Body of pancreas (tissue), 4 donors: Measurements from ENCODE around the gene RAB44. TPM values are rescaled to one million over a fixed set of nuclear protein-coding genes. Genes with fewer than 3 reads are reported as not detected.

Source experiments
- ATAC-seq: fragments of 150-250 bp; one replicate; pipeline ENCODE4 v1.9.1; 2016
- DNase-seq, 4 donors: peaks; one replicate each; pipeline ENCODE4 v3.0.0-alpha.2; 2019
- H3K27ac ChIP-seq, 4 donors: fragments of 200-600 bp; sonication (generic); 1 replicate in 3 of 4; 2 replicates in 1 of 4; pipeline versions ENCODE4 v1.5.1 to v1.6.1; 2016 to 2019; ENCODE audit warnings: mild to moderate bottlenecking in 1 of 4, mixed read lengths in 1 of 4, moderate library complexity in 1 of 4
- H3K27me3 ChIP-seq, 2 donors: fragments of 200-600 bp; sonication (generic); one replicate each; pipeline ENCODE4 v1.6.0; 2016; ENCODE audit warnings: mild to moderate bottlenecking in 1 of 2
- H3K36me3 ChIP-seq, 2 donors: fragments of 200-600 bp; sonication (generic); replicated peaks in 1 of 2; 2 replicates each; pipeline ENCODE4 v1.5.1; 2016; ENCODE audit warnings: low read depth in 2 of 2; ENCODE audit not compliant: insufficient read depth in 1 of 2
- H3K4me1 ChIP-seq: fragments of 200-600 bp; sonication (generic); one replicate; pipeline ENCODE4 v1.6.0; 2016
- H3K4me3 ChIP-seq, 2 donors: fragments of 200-600 bp; sonication (generic); 1 replicate in 1 of 2; 2 replicates in 1 of 2; pipeline ENCODE4 v1.5.1; 2016 to 2019
- H3K9me3 ChIP-seq, 3 donors: fragments of 200-600 bp; sonication (generic); 1 replicate in 2 of 3; 2 replicates in 1 of 3; pipeline ENCODE4 v1.5.1; 2016
- CTCF ChIP-seq, 7 experiments: fragments of 450-650 bp in 4 of 7; fragments of 200-600 bp in 3 of 7; sonication (generic) in 3 of 7; IDR thresholded peaks; one replicate each; pipeline ENCODE4 v1.5.1; 2016 to 2019; ENCODE audit warnings: antibody characterized with exemption in 7 of 7
- POLR2A ChIP-seq, 3 donors: fragments of 450-650 bp; IDR thresholded peaks; one replicate each; pipeline ENCODE4 v1.6.1; 2016; ENCODE audit warnings: antibody characterized with exemption in 3 of 3, mild to moderate bottlenecking in 2 of 3
- WGBS, 2 donors: methylation state at CpG; one replicate each; pipeline ENCODE4 v1.1.5; 2017; 5-methylcytosine and 5-hydroxymethylcytosine counted together
- intact Hi-C: fragments of 100-400 bp; cut with DNase I; formaldehyde crosslinking; loops from one replicate; pipeline ENCODE4 v1.15.1; 2023
- total RNA-seq, 2 donors: library from RNA; depleted of rRNA; stranded (reverse); fragments of >200 nt; gene quantifications; one replicate each; pipeline ENCODE4 v1.1.0, GENCODE V29; 2016

RAB44 gene
- total RNA-seq, 2 donors from 2014 or later: 0.26 TPM; not detected in 1

- intact Hi-C loops: no loop called here
- 58 to 81% methylated on average over 6 of the region's 6 CpGs for WGBS, 2 donors
Observed at GRCh38 chr6:36694616-36695015, 3.0 kb upstream of the RAB44 start.

GRCh38 chr6:36695414-36695813 is 2.2 kb upstream of the RAB44 start:
- TF ChIP-seq POLR2A (IDR thresholded peaks at IDR 0.05): no peak
- TF ChIP-seq CTCF (IDR thresholded peaks at IDR 0.05): no peak
- DNase-seq (no peak), ATAC-seq (no peak)
- H3K9me3 ChIP-seq: no peaks in the 10 kb centered on the region
- intact Hi-C loops: no loop called here
- no peaks in the 10 kb centered on the region for H3K27me3 ChIP-seq
- WGBS, 2 donors: 21 to 23% methylated on average over 2 of the region's 2 CpGs
- H3K36me3 ChIP-seq: no peaks in the 10 kb centered on the region
- H3K4me1 ChIP-seq: peaks cover 18% of the 10 kb centered on the region
- H3K4me3 ChIP-seq: no peak overlapping the region
- no peak overlapping the region for H3K27ac ChIP-seq

More at GRCh38 chr6:36694616-36695015, 3.0 kb upstream of the RAB44 start:
- Histone ChIP-seq H3K9me3 (no peaks in the 10 kb centered on the region), H3K36me3 (no peaks in the 10 kb centered on the region), H3K27ac (no peak overlapping the region), H3K27me3 (no peaks in the 10 kb centered on the region), H3K4me3 (no peak overlapping the region), H3K4me1 (peaks cover 18% of the 10 kb centered on the region)
- TF ChIP-seq POLR2A (IDR thresholded peaks at IDR 0.05): no peak
- no peak for TF ChIP-seq CTCF (IDR thresholded peaks at IDR 0.05)
- ATAC-seq: no peak
- DNase-seq: no peak

DNA sequence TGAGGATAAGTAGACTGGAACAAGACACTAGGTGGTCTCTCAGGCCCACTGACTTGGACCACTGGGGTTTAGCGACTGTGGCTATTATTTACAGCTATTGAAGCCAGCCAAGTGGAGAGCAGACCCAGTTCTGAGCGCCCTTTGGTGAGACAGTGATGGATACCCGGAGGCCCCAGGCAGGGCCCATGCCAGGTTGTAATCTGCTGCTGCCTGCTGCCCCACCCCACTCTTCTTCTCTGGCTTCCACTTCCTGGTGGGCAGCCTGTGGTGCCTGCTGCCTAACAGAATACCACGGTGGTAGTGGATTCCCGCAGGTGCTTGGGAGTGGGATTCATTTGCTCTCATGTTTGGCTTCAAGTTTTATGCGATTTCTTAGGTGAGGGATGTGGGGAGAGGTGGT is 570 bp downstream of the RAB44 start:
- H3K36me3 ChIP-seq: no peaks in the 10 kb centered on the region
- peaks cover 9% of the 10 kb centered on the region for H3K4me1 ChIP-seq
- DNase-seq: no peak
- H3K27ac ChIP-seq: no peak overlapping the region
- no peak for ATAC-seq
- TF ChIP-seq POLR2A (IDR thresholded peaks at IDR 0.05) (no peak), CTCF (IDR thresholded peaks at IDR 0.05) (no peak)
- no peak overlapping the region for H3K4me3 ChIP-seq
- intact Hi-C loops: no loop called here
- 80 to 94% methylated on average over 3 to 6 of the region's 6 CpGs for WGBS, 2 donors
- H3K9me3 ChIP-seq: no peaks in the 10 kb centered on the region
- no peaks in the 10 kb centered on the region for H3K27me3 ChIP-seq

DNA sequence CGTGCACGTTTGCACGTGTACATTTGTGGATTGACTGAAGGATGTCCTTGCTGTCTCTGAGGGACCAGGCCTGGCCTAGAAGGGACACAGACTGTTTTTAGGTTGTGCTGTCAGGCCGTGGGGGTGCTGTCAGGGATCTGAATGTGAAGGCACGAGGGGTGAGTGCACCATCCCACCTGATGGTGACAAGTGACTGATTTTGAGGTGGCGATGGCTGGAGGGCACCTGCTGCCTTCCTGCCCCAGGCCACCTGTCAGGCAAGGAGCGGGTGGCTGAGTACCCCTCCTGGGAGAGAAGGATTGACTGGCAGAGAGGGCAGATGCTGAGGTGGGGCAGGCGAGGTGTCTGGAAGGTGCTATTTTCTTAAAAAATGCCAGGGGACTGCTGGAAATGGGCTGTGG is 1.2 kb downstream of the RAB44 start:
- intact Hi-C loops: no loop called here
- no peak overlapping the region for H3K4me3 ChIP-seq
- no peak overlapping the region for H3K27ac ChIP-seq
- no peak for ATAC-seq
- no peaks in the 10 kb centered on the region for H3K9me3 ChIP-seq
- no peaks in the 10 kb centered on the region for H3K36me3 ChIP-seq
- no peaks in the 10 kb centered on the region for H3K27me3 ChIP-seq
- DNase-seq: no peak
- H3K4me1 ChIP-seq: peaks cover 8% of the 10 kb centered on the region
- 82 to 83% methylated on average over 8 of the region's 8 CpGs for WGBS, 2 donors
- TF ChIP-seq POLR2A (IDR thresholded peaks at IDR 0.05) (no peak), CTCF (IDR thresholded peaks at IDR 0.05) (no peak)

DNA sequence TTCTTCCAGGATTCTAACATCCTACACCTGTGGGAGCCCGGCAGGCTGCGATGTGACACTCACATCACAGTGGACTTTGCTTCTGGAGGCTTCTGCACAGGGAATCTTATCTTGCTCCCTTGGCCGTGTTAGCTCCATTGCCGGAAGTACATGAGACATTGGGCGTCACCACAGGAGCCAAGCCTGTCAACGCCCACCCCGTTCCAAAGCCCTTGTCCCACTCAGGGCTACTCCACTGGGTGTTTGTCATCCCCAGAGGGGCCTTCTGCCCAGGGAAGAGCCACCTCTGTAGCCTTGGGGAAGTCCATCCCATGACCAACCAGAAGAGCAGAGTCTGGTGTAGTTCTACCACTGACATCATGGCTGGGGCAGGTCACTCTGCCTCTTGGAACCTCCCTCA is 1.7 kb downstream of the RAB44 start:
- Histone ChIP-seq H3K36me3 (no peaks in the 10 kb centered on the region), H3K27me3 (no peaks in the 10 kb centered on the region), H3K4me3 (no peak overlapping the region), H3K4me1 (peaks cover 8% of the 10 kb centered on the region), H3K27ac (no peak overlapping the region), H3K9me3 (no peaks in the 10 kb centered on the region)
- intact Hi-C loops: no loop called here
- no peak for DNase-seq
- WGBS, 2 donors: 47 to 69% methylated on average over 5 to 7 of the region's 7 CpGs
- TF ChIP-seq CTCF (IDR thresholded peaks at IDR 0.05) (no peak), POLR2A (IDR thresholded peaks at IDR 0.05) (no peak)
- no peak for ATAC-seq
